Measurements from ENCODE around the gene HYAL3.
"Not testable (repeated sequence)": the region's sequence is repeated elsewhere in the genome, so short reads cannot be mapped to it uniquely, and the experiment has no call there.

HYAL3 gene

GRCh38 chr3:50254577-50255250, 44.5 kb downstream of the HYAL3 start:
- DNase-seq: no peak

GRCh38 chr3:50251220-50251619, 48.0 kb downstream of the HYAL3 start:
- peak; percentile 57 for DNase-seq

DNA sequence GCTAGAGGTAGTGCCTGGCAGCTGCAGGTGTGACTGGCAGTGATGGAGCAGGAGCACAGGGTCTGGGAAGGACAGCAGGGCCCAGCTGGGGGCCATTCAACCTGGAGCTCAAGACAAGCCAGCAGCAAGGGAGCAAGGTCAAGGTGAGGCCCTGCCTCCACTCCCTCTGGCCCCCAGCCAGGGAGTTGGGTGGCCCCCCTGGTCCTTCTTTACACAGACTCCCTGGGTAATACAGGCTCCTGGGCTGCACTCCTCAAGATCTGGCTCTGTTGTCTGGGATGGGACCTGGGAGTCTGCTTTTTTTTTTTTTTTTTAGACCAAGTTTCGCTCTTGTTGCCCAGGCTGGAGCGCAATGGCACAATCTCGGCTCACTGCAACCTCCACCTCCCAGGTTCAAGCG, 48.7 kb downstream of the HYAL3 start:
- DNase-seq: no peak

- no peak for DNase-seq
Observed at GRCh38 chr3:50249457-50249856, 49.7 kb downstream of the HYAL3 start.

DNA sequence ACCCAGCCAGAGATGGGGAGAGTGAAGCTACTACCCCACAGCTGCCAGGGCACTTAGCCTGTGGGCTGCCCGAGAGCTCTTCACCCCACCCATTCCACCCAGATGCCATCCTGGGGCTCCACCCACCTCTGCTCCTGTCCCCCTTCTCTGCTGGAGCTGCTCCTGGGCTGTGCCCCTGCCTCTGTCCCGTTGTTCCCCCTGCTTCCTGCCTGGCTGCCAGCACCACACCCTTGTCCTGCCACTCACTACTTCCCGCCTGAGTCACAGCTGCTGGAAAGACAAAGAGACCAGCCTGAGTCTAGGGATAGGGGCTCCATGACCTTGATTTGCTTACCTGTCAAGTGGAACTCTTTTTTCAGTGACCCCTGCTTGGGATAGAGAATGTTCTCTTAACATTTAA, 50.8 kb downstream of the HYAL3 start:
- DNase-seq: no peak

DNA sequence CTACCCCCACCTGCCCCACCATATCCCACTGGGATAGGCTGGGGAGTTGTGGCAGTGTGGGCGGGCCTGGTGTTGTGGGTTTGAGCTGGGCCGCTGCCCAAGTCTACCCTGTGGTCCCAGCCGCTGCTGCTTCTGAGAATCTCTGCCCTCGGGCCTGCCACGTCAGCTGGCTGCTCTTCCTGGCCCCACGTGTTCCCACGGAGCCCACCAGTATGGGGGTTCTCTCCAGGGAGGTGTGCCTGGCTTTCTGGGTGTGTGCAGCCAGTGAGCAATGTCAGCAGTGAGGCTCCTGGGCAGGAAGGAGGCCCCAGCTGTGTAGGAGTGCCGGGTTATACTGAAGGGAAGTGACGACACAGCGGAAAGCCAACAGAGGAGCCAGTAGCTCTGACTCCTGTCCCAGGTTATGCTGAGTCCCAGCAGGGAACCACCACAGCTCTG, 52.7 kb downstream of the HYAL3 start:
- DNase-seq: peak; percentile 85

GRCh38 chr3:50245831-50246516, 53.2 kb downstream of the HYAL3 start:
- DNase-seq: peak; percentile 96

DNA sequence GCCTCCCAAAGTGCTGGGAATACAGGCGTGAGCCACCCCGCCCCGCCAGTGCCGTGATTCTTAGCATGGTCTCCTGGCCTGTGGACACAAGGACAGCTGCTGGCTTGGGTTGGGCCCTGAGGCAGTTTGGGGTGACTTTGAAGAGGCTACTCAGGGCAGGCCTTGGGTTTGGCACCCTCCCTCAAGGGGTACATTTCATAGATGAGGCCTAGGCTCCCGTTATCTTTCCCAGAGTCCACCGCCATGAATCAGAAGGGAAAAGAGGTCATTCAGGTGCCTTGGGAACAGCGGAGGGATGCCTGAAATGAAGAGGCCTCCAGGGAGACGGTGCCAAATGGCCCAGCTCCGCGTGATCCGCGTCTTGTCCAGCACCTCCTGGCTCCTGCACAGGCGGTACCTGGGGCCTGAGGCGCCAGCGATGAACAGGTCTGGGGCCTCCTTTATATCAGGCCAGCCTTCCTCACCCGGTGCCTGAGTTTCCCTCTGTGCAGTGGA, 53.9 kb downstream of the HYAL3 start:
- DNase-seq: no peak

DNA sequence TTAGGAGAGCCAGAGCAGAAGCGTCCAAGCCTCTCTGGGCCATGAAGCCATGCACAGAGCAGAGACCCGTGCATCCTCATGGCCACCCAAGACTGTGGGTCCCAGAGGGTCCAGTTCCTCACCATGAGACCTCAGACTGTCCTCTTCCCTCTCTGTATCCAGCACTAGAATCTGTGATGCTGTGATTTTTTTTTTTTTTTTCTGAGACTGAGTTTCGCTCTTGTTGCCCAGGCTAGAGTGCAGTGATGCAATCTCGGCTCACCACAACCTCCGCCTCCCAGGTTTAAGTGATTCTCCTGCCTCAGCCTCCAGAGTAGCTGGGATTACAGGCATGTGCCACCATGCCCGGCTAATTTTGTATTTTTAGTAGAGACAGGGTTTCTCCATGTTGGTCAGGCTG, 54.4 kb downstream of the HYAL3 start:
- DNase-seq: not testable (repeated sequence)

DNA sequence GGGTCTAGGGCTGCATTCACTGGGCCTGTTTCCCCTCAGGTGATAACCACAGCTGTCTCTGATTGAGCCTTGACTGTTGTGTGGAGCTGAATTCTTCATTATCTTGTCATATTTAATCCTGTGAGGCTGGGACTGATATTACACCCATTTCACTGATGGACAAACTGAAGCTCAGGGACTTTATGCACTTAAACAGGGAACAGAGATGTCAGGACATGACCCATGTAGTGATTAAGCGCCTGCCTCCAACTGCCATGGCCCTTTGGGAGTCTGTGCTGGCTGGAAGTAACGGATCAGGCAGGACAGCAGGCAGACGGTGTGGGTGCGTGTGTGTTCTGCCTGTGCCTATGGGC, 55.7 kb downstream of the HYAL3 start:
- DNase-seq: no peak

- DNase-seq: no peak
Observed at GRCh38 chr3:50242851-50243542, 56.2 kb downstream of the HYAL3 start.

Data from activated naive CD4-positive, alpha-beta T cell treated with anti-CD3 and anti-CD28 coated beads, Interleukin-2, amount 50 U/mL, for 16 hours (primary cell).